ENCODE results near the gene C20orf204. TPM values are rescaled to one million over a fixed set of nuclear protein-coding genes. Genes with fewer than 3 reads are reported as not detected.
A peak's percentile ranks its signal among the peaks of the same experiment; 100 is the strongest.

C20orf204 gene
- total RNA-seq, 1 experiment from 2014 or later = 3.4 TPM

DNA sequence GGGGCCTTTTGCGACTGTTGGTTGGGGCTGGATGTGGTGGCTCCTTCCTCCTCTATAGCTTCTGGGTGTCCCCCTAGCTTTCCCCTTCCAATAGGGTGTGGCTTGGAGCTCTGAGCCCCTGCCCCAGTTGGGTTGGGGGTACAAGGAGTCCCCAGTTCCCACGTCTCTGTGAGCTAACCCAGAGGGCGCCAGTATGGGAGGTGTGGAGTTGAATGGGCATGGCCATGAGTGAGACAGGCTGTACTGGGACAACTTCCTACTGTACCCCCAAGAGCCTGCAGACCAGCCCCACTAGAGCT lies 1.2 kb downstream of the C20orf204 start:
- H3K9me2 ChIP-seq (replicated peaks; ENCODE audit: low read length) = no peaks in the 10 kb centered on the region
- H3K27ac ChIP-seq (ENCODE audit: low read length) = no peak overlapping the region
- intact Hi-C loops (cut with micrococcal nuclease) = no loop called here
- H3K4me2 ChIP-seq (ENCODE audit: low read length) = no peak overlapping the region
- TF ChIP-seq EZH2phosphoT487 (IDR thresholded peaks at IDR 0.05; ENCODE audit: borderline replicate concordance, low read length) (no peak), EZH2 (IDR thresholded peaks at IDR 0.05; ENCODE audit: low read length, unreplicated experiment) (no peak)
- TF ChIP-seq, protein P1, sequence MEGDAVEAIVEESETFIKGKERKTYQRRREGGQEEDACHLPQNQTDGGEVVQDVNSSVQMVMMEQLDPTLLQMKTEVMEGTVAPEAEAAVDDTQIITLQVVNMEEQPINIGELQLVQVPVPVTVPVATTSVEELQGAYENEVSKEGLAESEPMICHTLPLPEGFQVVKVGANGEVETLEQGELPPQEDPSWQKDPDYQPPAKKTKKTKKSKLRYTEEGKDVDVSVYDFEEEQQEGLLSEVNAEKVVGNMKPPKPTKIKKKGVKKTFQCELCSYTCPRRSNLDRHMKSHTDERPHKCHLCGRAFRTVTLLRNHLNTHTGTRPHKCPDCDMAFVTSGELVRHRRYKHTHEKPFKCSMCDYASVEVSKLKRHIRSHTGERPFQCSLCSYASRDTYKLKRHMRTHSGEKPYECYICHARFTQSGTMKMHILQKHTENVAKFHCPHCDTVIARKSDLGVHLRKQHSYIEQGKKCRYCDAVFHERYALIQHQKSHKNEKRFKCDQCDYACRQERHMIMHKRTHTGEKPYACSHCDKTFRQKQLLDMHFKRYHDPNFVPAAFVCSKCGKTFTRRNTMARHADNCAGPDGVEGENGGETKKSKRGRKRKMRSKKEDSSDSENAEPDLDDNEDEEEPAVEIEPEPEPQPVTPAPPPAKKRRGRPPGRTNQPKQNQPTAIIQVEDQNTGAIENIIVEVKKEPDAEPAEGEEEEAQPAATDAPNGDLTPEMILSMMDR (conservative IDR thresholded peaks at IDR 0.05; ENCODE audit: low read depth, low read length) = no peak
- H3K4me1 ChIP-seq (ENCODE audit: insufficient read depth, low read length) = peaks cover 5% of the 10 kb centered on the region
- no peak overlapping the region for H2AFZ ChIP-seq (ENCODE audit: low read length)
- ATAC-seq (no peak), DNase-seq (no peak)
- no peaks in the 10 kb centered on the region for H3K79me2 ChIP-seq (ENCODE audit: low read length)
- H3K27me3 ChIP-seq (ENCODE audit: low read length) = no peaks in the 10 kb centered on the region
- CTCF ChIA-PET = no interaction called here
- BruUV-seq (replicated peaks) = no TSS peak
- POLR2A ChIA-PET (ENCODE audit: unreplicated experiment) = no interaction called here
- no peaks in the 10 kb centered on the region for H3F3A ChIP-seq (ENCODE audit: low read length, unreplicated experiment)
- H3K36me3 ChIP-seq (ENCODE audit: low read depth, low read length) = no peaks in the 10 kb centered on the region
- H4K20me1 ChIP-seq (ENCODE audit: low read length) = no peaks in the 10 kb centered on the region
- no peak overlapping the region for H3K4me3 ChIP-seq (ENCODE audit: low read length)
- no peak overlapping the region for H3K9ac ChIP-seq (ENCODE audit: low read length)
- no peaks in the 10 kb centered on the region for H3K9me3 ChIP-seq (ENCODE audit: low read length)

DNA sequence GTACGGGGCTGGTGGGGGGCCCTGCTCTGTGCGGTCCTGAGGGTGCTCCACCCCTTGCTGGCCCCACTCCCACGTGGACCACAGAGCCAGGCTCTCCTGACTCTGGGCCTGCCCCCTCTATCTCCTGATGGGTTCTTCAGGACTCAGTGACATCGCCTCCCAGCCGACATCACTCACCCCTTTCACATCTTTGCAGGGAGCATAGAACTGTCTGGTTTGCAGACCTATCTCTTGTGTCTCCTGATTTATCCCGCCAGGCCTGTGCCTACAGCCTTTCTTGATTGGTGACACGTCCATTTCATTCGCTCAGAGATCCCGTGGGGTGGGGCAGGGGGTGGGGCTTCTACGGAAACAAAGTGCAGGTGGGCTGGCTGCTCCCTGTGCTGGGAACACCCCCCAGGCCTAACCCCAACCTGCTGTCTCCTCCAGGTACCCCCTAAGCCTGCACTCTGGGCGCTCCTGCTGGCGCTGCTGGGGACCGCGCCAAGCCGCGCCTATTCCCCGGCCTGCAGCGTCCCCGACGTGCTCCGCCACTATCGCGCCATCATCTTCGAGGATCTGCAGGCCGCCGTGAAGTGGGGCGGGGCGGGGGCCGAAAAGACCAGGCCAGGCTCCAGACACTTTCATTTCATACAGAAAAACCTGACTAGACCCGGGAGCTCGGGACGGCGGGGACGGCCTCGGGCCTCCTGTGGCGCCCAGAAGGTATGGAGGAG lies 1.7 kb downstream of the C20orf204 start:
- H3K4me3 ChIP-seq (ENCODE audit: low read length) = peak overlapping the region; percentile 71; the same call in 1 of the 2 replicates
- no peak overlapping the region for H3K27ac ChIP-seq (ENCODE audit: low read length)
- intact Hi-C loops (cut with micrococcal nuclease) = loop anchor here (2.0 kb wide), 1 partner anchor 25 kb away; the partner anchor contains the start of gene TCEA2

More for the DNA sequence above, 1.7 kb downstream of the C20orf204 start:
- Histone ChIP-seq H3F3A (ENCODE audit: low read length, unreplicated experiment) (no peaks in the 10 kb centered on the region), H3K9ac (ENCODE audit: low read length) (no peak overlapping the region), H3K9me3 (ENCODE audit: low read length) (no peaks in the 10 kb centered on the region), H3K4me1 (ENCODE audit: insufficient read depth, low read length) (peaks cover 8% of the 10 kb centered on the region), H2AFZ (ENCODE audit: low read length) (no peak overlapping the region), H3K79me2 (ENCODE audit: low read length) (no peaks in the 10 kb centered on the region), H3K36me3 (ENCODE audit: low read depth, low read length) (no peaks in the 10 kb centered on the region), H3K27me3 (ENCODE audit: low read length) (no peaks in the 10 kb centered on the region), H3K4me2 (ENCODE audit: low read length) (peak overlapping the region; percentile 88), H3K9me2 (replicated peaks; ENCODE audit: low read length) (no peaks in the 10 kb centered on the region), H4K20me1 (ENCODE audit: low read length) (no peaks in the 10 kb centered on the region)
- CTCF ChIA-PET = interaction anchor here (1.0 kb wide), 1 partner anchor 36 kb away, joined by 3 read pairs; no protein-coding TSS in a partner anchor
- DNase-seq = peak; percentile 21
- POLR2A ChIA-PET (ENCODE audit: unreplicated experiment) = no interaction called here
- BruUV-seq (replicated peaks) = no TSS peak
- peak; percentile 1; the same call in 1 of the 2 replicates for ATAC-seq
- TF ChIP-seq EZH2 (IDR thresholded peaks at IDR 0.05; ENCODE audit: low read length, unreplicated experiment) = no peak
- TF ChIP-seq, protein P1 (conservative IDR thresholded peaks at IDR 0.05; ENCODE audit: low read depth, low read length) = no peak
- no peak for TF ChIP-seq EZH2phosphoT487 (IDR thresholded peaks at IDR 0.05; ENCODE audit: borderline replicate concordance, low read length)

Measured in PC-3 (cell line).